Kidney (tissue), 14 donors: ENCODE data around the gene CCSER2. TPM values are rescaled to one million over a fixed set of nuclear protein-coding genes. Genes with fewer than 3 reads are reported as not detected.

Experiments
- DNase-seq, 5 donors: peaks; one replicate each; pipeline ENCODE4 v3.0.0-alpha.2; 2013 to 2020
- FAIRE-seq: peaks from 2 replicates; lab custom pipeline; 2012; peaks lifted over from hg19 to GRCh38; lab: Jason Lieb, UNC
- H3K27ac ChIP-seq, 2 donors: one replicate each; pipeline ENCODE4 v1.7.0; 2013; ENCODE audit warnings: low read depth in 2 of 2, low read length in 2 of 2, inconsistent platforms in 1 of 2
- H3K27me3 ChIP-seq: one replicate; pipeline ENCODE4 v1.7.1; 2013; ENCODE audit warnings: low read length, inconsistent platforms; ENCODE audit not compliant: control insufficient read depth, insufficient read depth
- H3K36me3 ChIP-seq, 3 donors: one replicate each; pipeline versions ENCODE4 v1.7.0 to v1.7.1; 2013; ENCODE audit warnings: low read length in 3 of 3, control low read depth in 1 of 3, inconsistent platforms in 1 of 3; ENCODE audit not compliant: insufficient read depth in 3 of 3, control insufficient read depth in 2 of 3
- H3K4me1 ChIP-seq, 3 donors: one replicate each; pipeline versions ENCODE4 v1.7.0 to v1.7.1; 2013; ENCODE audit warnings: low read length in 3 of 3, inconsistent platforms in 1 of 3, low read depth in 1 of 3; ENCODE audit not compliant: control insufficient read depth in 2 of 3, insufficient read depth in 2 of 3
- H3K4me3 ChIP-seq, 3 donors: one replicate each; pipeline versions ENCODE4 v1.7.0 to v1.8.1; 2013; ENCODE audit warnings: low read length in 3 of 3, control low read depth in 1 of 3, inconsistent platforms in 1 of 3
- H3K9ac ChIP-seq, 3 donors: one replicate each; pipeline versions ENCODE4 v1.7.0 to v1.7.1; 2013; ENCODE audit warnings: low read length in 3 of 3, control low read depth in 1 of 3, inconsistent platforms in 1 of 3
- H3K9me3 ChIP-seq, 3 donors: one replicate each; pipeline versions ENCODE4 v1.7.0 to v1.7.1; 2013; ENCODE audit warnings: low read length in 3 of 3, control low read depth in 1 of 3, inconsistent platforms in 1 of 3; ENCODE audit not compliant: control insufficient read depth in 2 of 3, insufficient read depth in 1 of 3
- intact Hi-C: fragments of 100-400 bp; cut with DNase I; formaldehyde crosslinking; loops from one replicate; pipeline ENCODE4 v1.11.1; 2022
- polyA plus RNA-seq: library from polyadenylated mRNA; stranded (reverse); fragments of 350-450 nt; fragmentation: Illumina TruSeq; extraction: RNeasy Lipid Tissue Mini Kit (QIAGEN cat#74804); gene quantifications from one replicate; pipeline ENCODE4 v1.2.3, GENCODE V29; 2014; ENCODE audit warnings: low read depth, low replicate concordance; ENCODE audit not compliant: insufficient read depth
- total RNA-seq: library from RNA; stranded (reverse); fragmentation: NEBNext Ultra II Directional; extraction: Animal tissue kit (Norgen Biotek cat#: 25700); gene quantifications from one replicate; pipeline ENCODE4 v1.2.1, GENCODE V29; 2021
- TF ChIP-seq, protein P1 (sequence below): IDR thresholded peaks from 3 replicates; pipeline ENCODE4 v1.5.1; 2012; ENCODE audit warnings: mild to moderate bottlenecking, moderate library complexity, borderline replicate concordance; ENCODE audit not compliant: insufficient read depth; ENCODE audit errors: extremely low read depth
- donor health status: control.
- donor health status: control.
- donor health status: control.
- donor health status: control.
- donor health status: control.
- donor health status: DM: yes; HTN: yes; CAD: no.
- donor health status: Normal renal cell carcinoma (clear cell type).

CCSER2 gene
- total and polyA plus RNA-seq, 2 donors from 2014 or later, result 12.6 to 46.4 TPM

DNA sequence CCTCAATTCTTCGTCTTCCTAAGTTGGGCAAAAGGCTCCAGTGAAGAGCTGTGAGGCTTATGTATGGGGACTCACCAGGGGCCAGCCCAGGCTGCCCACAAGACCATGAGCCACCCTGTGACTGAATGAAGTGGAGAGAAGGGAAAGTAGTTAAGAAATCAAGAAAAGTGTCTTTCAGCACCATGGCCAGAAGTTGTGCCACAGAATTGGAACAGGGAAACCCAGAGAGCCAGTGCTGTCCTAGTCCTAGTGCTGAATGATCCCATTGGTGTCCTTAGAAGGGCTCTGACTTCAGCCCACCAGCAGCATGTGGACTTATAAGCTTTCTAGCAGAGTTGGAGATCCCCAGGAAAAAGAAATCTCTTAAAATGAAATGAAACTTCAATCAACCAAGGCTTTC lies 37.0 kb upstream of the CCSER2 start:
- no peak overlapping the region for H3K27ac ChIP-seq
- no peaks in the 10 kb centered on the region for H3K9me3 ChIP-seq
- no peak for FAIRE-seq

DNA sequence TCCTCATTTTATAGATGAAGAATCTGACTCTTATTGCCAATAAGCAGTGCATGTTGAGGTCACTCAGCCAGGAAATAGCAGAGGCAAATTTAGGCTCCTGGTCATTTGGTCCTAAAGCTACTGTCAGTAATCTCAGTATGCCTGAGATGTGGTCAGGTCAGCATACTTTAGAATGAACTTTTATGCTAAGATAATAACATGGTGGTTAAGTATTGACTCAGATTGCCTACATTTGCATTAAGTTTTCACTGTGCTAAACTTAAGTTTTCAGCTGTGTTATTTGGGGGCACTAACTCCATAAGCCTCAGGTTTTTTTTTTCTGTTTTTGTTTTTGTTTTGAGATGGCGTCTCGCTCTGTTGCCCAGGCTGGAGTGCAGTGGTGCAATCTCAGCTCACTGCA lies 35.9 kb upstream of the CCSER2 start:
- FAIRE-seq (no peak), DNase-seq (no peak)
- no peaks in the 10 kb centered on the region for H3K9me3 ChIP-seq
- no peak overlapping the region for H3K9ac ChIP-seq
- H3K27ac ChIP-seq, result no peak overlapping the region
- no peaks in the 10 kb centered on the region for H3K36me3 ChIP-seq
- intact Hi-C loops, result no loop called here
- H3K4me1 ChIP-seq, result no peaks in the 10 kb centered on the region
- H3K4me3 ChIP-seq, result no peak overlapping the region
- TF ChIP-seq, protein P1, sequence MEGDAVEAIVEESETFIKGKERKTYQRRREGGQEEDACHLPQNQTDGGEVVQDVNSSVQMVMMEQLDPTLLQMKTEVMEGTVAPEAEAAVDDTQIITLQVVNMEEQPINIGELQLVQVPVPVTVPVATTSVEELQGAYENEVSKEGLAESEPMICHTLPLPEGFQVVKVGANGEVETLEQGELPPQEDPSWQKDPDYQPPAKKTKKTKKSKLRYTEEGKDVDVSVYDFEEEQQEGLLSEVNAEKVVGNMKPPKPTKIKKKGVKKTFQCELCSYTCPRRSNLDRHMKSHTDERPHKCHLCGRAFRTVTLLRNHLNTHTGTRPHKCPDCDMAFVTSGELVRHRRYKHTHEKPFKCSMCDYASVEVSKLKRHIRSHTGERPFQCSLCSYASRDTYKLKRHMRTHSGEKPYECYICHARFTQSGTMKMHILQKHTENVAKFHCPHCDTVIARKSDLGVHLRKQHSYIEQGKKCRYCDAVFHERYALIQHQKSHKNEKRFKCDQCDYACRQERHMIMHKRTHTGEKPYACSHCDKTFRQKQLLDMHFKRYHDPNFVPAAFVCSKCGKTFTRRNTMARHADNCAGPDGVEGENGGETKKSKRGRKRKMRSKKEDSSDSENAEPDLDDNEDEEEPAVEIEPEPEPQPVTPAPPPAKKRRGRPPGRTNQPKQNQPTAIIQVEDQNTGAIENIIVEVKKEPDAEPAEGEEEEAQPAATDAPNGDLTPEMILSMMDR, result no peak
- no peaks in the 10 kb centered on the region for H3K27me3 ChIP-seq

More for the DNA sequence above, 37.0 kb upstream of the CCSER2 start:
- Histone ChIP-seq H3K9ac (no peak overlapping the region), H3K36me3 (no peaks in the 10 kb centered on the region), H3K4me1 (no peaks in the 10 kb centered on the region), H3K27me3 (no peaks in the 10 kb centered on the region), H3K4me3 (no peak overlapping the region)
- intact Hi-C loops, result no loop called here
- DNase-seq, result peak in 4 of 5 donors; percentile 38 to 91 (median 78)
- TF ChIP-seq, protein P1, result no peak

DNA sequence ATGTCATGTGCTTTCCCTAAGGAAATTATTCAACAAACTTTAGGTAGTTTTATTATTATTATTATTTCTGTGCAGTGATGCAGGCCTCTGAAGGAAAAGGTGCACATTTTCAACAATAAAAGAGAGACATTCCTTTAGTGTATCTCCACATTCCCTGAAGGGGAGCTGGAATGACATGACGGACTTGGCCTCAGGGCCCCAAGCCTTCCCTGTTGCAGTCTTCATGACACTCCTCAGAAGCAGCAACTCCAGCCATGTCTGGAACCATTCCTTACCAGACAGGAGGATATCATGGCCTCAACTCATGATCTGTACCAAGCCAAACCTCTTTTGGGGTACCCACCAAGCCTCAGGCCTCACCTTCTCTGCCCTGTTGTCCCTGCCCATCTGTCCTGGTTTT lies 35.2 kb upstream of the CCSER2 start:
- TF ChIP-seq, protein P1, result no peak
- Histone ChIP-seq H3K4me3 (no peak overlapping the region), H3K4me1 (no peaks in the 10 kb centered on the region), H3K9ac (no peak overlapping the region), H3K27me3 (no peaks in the 10 kb centered on the region), H3K36me3 (no peaks in the 10 kb centered on the region), H3K27ac (no peak overlapping the region), H3K9me3 (no peaks in the 10 kb centered on the region)
- no peak for DNase-seq
- FAIRE-seq, result no peak
- intact Hi-C loops, result no loop called here

DNA sequence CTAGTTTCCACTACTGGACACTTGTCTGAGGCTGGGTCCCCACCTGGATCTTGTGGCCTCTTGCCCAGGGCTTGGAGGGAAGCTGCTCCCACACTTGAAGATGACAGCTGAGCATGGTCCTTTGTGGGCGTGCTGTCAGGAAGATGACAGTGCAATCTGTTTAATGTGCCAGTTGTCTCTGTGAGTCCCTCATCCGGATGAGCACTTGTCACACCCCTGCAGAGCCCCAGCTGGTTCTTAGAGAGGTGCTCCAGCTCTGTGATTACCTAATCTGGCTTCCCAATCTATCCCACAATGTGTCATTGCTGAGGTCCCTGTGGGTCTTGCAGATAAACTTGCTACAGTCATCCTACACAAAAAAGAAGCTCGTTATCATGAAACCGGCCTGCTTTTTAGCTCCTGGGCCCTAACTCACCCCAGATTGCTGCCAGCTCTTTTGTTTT lies 34.8 kb upstream of the CCSER2 start:
- H3K27ac ChIP-seq, result no peak overlapping the region
- H3K27me3 ChIP-seq, result no peaks in the 10 kb centered on the region
- no peak for DNase-seq
- TF ChIP-seq, protein P1, result no peak
- H3K9me3 ChIP-seq, result no peaks in the 10 kb centered on the region
- H3K4me3 ChIP-seq, result no peak overlapping the region
- H3K36me3 ChIP-seq, result no peaks in the 10 kb centered on the region
- H3K4me1 ChIP-seq, result no peaks in the 10 kb centered on the region
- H3K9ac ChIP-seq, result no peak overlapping the region
- no peak for FAIRE-seq
- intact Hi-C loops, result no loop called here
